SK-N-DZ (cell line): Measurements from ENCODE around the gene TATDN3.
"Not testable (repeated sequence)": the region's sequence is repeated elsewhere in the genome, so short reads cannot be mapped to it uniquely, and the experiment has no call there.

ENCODE experiments used
- DNase-seq: peaks from one replicate; pipeline ENCODE4 v3.0.0-alpha.2; 2015; ENCODE audit warnings: low spot score

Gene TATDN3

DNA sequence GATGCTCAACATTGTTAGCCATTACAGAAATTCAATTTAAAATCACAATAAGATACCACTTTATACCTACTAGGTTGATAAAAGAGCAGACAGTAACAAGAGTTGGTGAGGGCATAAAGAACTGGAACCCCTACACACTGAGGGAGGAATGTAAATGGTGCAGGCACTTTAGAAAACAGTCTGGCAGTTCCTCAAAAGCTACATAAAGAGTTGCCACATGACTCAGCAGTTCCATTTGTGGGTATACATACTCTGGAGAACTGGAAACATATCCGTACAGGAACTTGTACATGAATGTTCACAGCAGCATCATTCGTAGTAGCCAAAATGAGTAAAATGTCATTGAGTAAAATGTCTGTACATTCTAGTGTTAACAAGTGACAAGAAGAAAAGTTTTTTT, 17.1 kb upstream of the TATDN3 start:
- no peak for DNase-seq

DNA sequence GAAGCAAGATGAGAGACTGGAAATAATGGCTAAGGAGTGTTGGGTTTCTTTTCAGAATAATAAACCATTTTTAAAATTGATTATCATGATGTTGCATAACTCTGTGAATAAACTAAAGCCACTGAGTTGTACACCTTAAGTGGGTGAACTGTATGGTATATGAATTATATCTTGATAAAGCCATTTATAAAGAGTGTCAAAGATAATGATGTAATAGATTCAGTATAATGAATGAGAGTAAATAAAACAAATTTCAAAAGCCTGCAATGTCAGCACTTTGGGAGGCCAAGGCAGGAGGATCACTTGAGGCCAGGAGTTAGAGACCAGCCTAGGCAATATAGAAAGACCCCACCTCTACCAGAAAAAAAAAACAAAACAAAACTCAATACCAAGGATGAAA, 16.5 kb upstream of the TATDN3 start:
- no peak for DNase-seq

DNA sequence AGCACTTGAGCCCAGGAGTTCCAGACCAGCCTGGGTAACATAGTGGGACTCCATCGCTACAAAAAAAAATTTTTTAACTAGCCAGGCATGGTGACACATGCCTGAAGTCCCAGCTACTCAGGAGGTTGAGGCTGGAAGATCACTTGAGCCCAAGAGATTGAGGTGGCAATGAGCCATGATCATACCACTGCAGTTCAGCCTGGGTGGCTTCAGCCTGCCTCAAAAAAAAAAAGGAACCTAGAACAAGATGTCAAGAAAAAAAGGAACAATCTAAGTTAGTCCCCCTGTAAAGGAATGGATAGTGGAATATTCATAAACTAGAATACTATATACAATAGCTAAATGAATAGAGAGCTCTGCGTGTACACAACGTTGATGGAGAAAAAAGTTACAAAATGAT, 14.5 kb upstream of the TATDN3 start:
- no peak for DNase-seq

DNA sequence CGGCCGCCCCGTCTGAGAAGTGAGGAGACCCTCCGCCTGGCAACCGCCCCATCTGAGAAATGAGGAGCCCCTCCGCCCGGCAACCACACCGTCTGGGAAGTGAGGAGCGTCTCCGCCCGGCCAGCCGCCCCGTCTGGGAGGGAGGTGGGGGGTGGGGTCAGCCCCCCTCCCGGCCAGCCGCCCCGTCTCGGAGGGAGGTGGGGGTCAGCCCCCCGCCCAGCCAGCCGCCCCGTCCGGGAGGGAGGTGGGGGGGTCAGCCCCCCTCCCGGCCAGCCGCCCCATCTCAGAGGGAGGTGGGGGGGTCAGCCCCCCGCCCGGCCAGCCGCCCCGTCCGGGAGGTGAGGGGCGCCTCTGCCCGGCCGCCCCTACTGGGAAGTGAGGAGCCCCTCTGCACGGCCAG, 12.6 kb upstream of the TATDN3 start:
- not testable (repeated sequence) for DNase-seq

DNA sequence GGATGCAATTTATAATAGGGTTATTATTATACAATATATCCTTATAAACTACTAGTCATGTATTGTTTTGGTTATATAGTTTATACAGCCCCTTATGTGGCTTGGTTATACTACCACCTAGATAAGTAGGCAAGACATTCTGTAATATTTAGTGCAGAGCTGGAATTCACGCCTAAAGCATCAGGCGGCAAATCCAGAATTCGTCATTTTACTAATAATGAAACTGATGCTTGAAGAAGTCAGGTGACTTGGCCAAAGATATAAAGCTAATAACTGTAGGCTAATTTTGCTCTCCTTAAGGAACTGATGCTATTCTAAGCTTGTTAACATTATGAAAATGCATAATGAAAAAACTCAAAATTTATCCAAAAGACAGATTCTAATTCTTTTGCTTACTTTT, 10.9 kb upstream of the TATDN3 start:
- DNase-seq = no peak

DNA sequence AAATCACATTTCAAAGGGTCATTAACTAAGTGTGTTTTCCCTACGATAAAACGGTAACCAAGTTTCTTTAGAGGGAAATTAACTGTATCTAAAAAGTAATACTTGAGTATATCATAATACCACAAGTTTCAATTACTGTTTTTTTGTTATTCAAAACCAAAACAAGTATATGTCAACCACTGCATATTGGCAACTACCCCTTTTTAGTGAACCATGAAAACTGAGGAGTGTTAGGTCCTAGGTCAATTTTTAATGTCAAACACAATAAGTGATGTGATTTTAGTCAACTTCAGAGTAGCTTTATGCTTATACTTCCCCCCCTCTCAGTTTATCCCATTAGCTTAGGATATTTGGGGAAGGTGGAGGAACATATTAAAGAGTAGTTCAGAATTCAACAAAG, 10.5 kb upstream of the TATDN3 start:
- DNase-seq = no peak

DNA sequence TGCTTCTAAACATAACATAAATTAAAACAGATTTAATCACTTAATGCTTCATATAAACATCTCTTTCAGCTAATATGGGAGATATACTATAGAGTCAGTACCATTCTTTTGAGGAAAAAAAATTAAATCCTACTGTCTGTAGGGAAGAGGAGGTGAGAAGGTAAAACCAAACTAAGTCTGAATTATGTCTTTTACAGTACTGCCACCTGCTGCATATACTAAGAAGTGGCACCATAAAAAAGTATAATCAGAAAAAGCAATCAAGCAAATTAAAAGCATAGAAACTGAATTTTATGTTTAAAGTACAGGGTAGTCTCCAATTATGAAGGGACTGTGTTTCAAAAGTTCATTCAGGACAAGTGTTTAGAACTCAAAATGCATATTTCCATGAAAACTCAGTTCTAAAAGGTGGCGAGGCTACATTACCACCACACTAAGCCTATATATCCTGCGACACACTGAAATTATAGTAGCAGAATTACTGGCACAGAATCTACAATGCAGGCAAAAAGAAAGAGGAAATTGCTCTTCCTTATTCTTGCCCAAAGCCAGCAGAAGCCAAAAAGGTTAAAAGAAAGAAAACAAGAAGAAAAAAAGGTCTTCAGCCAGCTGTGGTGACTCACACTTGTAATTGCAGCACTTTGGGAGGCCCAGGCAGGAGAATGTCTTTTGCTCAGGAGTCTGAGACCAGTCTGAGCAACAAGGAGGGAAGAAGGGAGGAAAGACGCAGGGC, 9.1 kb upstream of the TATDN3 start:
- DNase-seq = no peak

DNA sequence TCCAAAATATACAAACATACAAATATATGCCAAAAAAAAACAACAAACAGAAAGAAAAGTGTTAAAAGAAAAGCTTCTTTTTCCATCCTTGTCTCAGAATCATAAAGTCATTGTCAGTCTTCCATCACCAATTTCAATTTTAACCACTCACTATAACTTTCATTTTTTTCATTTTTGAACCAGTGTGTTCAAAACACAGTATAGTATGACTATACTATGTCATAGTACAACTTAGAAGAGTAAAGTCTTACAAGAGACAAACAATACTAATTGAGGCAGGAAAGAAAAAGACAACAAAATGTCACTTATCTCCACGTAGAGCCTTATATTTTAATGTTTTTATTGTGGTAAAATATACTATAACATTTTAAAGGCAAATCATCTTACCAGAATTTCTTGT, 7.7 kb upstream of the TATDN3 start:
- no peak for DNase-seq

DNA sequence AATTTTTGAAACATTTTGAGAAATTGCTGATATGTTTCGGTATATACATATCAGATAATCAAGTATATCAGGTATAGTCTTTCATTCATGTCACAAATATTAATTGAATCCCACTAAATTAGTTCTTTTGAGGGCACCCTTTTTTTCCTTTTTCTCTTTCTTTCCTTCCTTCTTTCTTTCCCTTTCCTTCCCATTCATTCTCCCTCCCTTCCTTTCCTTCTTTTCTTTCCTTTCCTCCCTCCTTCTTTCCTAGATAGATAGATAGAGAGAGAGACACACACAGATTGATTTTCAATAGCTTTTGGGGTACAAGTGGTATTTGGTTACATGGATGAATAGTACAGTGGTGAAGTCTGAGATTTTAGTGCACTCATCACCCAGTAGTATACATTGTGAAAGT, 5.8 kb upstream of the TATDN3 start:
- no peak for DNase-seq

DNA sequence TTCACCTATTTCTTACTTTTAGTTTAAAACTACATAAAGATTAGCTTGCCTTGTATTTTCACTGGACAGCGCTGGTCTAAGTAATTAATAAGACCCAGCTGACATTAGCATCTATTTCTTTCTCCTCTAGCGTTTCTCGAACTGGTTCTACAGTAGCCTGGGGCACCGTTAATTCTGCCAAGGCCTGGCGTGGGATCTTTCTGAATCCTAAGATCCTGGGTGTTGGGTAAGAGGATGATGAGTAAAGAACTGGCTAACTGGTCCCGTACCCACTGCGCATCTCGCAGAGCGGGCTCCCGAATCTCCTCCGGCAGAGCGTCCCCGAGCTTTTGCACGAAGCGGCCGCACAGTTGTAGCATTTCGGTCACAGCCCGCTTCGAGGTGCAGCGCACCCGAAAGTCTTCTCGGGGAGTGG, 426 bp upstream of the TATDN3 start:
- DNase-seq = no peak

DNA sequence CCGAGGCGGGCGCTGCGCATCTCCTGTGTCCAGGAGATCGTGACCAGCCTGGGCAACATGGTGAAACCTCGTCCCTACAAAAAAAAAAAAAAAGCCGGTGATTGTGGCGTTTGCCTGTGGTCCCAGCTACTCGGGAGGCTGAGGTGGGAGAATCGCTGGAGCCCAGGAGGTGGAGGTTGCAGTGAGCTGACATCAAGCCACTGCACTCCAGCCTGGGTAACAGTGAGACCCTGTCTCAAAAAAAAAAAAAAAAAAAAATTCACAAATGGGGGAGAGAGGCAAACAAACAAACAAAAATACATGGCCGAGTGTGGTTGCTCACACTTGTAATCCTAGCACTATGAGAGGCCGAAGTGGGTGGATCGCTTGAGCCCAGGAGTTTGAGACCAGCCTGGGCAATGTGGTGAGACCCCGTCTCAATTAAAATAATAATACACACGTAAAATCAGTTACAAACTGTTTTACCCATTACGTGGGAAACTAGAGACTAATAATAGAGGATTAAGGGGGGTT, 758 bp downstream of the TATDN3 start:
- DNase-seq = no peak

DNA sequence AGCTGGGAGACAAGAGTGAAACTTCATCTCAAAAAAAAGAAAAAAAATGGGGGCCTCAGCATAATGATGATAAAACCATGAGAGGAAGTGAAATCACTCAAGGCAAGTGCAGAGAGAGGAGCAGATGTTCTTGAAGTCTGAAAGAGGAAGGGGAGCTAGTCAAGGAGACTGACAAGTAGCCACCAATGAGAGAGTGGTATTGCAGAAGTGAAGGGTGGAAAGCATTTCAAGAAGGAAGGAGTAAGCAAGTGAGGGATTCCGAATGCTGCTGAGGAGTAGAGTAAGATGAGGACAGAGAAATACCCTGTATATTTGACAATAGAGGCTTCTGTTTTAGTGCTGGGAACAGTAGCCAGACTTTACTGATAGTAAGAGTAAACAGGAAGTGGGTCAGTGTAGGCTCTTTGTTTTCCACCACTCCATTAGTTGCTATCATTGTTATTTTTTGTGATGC, 2.9 kb downstream of the TATDN3 start:
- no peak for DNase-seq

DNA sequence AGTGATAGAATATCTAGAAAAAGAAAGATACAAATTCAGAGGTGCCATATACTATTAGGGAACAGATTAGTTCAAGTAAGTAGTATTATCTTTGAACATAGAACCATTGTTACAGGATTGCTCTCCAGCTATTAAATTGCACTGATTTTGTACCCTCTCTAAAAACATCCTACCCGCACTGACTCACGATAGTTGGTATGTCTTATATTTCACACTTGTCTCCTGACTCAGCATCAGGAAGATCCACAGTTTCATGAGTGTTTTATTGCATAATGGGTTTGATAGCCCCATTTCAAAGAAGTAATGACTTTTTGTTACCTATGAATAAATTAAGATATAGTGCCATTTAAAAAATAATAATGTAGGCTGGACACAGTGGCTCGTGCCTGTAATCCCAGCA, 6.0 kb downstream of the TATDN3 start:
- DNase-seq = no peak

DNA sequence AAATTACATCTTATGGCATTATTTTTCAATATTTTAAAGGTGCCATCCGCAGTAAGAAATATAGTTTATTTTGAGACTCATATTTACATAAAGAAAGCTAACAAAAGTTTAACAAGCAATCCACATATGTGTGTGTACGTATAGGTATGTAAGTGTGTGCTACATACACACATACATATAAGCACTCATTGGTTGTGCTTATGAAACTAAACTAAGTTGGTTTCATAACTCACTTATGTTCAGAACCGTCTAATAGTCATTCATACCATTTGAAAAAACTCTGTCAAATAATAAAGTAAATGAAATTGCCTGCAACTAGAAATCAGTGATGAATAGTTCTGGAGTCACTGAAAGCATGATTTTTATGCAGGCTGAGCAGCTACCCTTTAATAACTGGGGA, 14.1 kb downstream of the TATDN3 start:
- no peak for DNase-seq

DNA sequence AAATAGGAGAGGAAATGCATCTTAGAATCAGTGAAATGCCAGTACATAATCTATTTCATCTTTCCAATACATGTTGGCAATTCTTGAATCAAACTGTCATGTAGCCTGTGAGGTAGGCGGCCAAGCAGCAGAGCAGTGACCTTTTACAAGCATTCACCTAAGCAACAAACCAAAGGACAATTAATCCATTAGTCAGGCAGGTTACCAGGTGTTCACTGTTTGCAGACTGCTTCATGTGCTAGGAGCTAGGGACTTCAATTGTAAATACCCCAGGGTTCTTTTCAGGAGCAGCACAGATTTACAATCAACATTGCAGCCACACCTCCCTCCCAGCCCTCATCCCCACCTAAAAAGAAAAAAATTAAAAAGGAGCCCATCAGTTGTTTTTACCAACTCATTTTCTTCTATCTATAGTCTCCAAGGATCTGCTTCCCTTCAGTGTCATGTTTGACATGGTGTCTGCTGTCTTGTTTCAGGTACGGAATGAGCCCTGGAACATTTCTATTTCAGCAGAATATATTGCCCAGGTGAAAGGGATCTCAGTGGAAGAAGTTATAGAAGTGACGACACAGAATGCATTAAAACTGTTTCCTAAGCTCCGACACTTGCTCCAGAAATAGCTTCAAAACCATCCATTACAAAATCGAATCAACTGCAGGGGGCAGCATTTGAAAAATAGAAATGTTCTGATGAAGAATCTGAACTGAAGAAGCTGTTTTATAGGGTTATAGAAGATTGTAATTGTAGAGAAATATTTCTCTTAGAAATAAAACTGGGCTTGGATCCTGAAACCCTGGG, 23.0 kb downstream of the TATDN3 start:
- DNase-seq = no peak

DNA sequence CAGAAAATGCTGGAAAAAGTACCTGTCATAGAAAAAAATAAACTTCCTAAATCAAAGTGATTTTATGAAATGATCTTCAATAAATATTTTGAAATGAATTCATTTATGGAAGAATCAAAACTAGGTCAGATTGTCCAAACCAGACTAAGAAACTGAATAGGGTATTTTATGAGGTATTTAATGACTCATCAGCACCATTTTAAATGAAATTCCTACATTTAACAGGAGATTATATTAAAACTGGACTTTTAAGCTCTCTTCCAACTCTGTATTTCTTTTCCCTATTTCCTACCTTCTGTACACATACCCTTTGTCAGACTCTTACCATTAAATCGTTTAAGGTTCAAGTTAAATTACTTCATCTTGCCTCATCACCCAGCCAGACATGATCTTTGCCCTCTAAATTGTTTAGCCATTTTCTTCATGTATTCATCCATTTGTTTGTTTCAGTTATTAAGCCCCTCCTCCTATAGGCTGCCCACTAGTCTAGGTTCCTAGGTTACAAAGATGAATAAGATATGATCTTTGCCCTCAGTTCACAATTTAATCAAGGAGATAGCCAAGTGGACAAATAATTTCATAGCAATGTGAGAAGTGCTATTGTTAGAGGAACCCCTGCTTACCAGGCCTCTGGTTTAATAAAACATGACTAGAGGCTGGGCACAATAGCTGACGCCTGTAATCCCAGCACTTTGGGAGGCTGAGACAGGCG, 25.0 kb downstream of the TATDN3 start:
- DNase-seq = no peak

DNA sequence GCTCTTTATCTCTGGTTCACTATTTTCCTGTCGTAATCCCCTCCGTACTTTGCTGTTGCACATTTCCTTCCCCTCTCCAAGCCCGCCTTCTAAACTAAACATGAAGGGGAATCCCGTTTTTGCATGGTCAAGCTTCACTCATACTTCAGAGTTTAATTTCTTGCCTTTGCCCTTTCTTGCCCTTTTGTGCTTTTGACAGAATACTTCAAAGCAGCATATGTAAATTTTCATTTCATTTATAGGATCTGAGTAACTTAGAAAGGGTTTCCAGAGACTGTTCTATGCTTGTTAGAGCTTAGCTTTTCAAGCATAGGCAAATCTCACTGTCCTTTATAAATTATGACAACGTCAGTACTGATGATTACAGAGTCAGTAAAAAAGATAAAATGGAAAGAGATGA, 28.0 kb downstream of the TATDN3 start:
- DNase-seq = no peak

DNA sequence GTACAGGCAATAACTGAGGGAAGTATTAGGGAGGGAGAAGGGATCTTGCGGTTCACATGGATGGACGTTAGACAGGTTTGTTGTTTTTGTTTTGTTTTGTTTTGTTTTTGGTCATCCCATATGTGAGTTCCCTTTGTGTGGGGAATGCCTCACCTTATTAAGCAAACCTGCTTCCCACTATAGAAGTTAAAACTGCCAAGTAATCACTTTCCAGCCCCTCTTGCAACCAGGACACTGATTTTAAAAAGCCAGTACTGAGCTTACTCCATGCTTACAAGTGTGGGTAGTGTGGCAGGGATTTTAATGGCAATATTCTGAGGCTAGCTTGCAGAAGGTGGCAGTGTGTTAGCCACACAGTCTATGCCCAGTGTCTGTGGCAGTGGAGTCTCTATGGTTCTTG, 29.3 kb downstream of the TATDN3 start:
- no peak for DNase-seq

DNA sequence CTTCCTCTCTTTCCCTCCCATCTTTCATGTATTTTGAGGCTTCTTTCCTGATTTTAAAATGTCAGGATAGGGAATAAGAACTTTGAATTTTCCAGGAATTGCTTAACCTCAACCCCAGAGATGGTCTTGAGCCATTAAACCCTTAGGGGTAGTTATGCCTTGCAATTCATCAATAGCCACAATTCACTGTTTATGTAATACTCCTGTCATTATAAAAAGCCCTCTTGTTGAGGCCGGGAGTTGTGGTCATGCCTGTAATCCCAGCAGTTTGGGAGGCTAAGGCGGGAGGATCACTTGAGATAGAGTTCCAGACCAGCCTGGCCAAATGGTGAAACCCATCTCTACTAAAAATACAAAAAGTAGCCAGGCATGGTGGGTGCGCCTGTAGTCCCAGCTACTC, 31.3 kb downstream of the TATDN3 start:
- DNase-seq = no peak

DNA sequence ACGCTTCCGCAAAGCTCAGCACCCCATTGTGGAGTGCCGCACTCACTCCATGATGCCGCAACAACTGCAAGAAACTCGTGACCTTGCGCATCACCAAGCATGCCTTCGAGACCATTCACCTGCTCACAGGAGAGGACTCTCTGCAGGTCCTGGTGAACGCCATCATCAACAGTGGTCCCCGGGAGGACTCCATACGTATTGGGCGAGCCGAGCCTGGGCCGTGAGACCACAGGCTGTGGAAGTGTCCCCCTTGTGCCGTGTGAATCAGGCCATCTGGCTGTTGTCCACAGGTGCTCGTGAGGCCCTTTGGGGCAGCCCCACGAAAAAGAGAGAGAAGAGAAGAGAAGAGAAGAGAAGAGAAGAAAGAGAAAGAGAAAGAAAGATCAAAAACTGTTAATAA, 32.5 kb downstream of the TATDN3 start:
- DNase-seq = no peak

DNA sequence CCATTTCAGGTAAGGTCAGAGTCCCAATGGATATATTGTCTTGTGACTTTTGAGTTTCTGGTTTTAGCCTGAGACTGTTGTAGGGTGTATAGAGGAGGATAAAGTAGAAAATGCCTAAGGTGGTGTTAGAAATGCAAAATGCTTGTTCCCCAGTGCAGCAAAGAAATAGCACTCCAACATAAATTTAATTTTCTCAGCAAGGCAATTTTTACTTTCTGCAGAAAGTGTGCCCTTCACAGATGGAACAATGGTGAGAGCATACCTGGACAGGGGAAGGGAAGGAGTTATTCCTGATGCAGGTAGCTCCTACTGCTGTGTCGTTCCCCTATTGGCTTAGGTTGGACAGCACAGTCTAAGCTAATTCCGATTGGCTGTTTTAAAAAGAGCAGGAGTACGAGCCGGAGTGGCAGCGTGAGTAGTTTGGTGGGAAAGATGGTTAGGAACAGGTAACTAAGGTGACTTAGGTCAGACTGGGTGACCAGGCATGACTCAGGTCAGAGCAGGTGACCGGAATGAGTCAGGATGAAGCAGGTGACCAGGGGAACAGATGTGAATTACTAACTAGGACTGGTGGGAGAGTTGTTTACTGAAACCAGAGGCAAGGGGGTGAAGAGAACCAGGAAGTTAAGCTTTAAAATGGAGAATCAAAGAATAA, 34.2 kb downstream of the TATDN3 start:
- no peak for DNase-seq
